K562 (cell line): ENCODE results near the gene NTM.

ENCODE experiments used
- BRCA1 ChIP-seq, 2 experiments: fragments of 450-650 bp in 1 of 2; sonication (generic) in 1 of 2; formaldehyde crosslinking in 1 of 2; IDR thresholded peaks; 2 replicates each; pipeline versions ENCODE4 v1.5.0 to v1.6.1; 2017 to 2020; ENCODE audit warnings: mild to moderate bottlenecking in 1 of 2, missing genetic modification reagents in 1 of 2
- CTCF ChIP-seq, 3 experiments: IDR thresholded peaks in 2 of 3; conservative IDR thresholded peaks in 1 of 3; 2 replicates each; pipeline ENCODE4 v1.5.1; 2011 to 2012; ENCODE audit warnings: low read length in 3 of 3, mild to moderate bottlenecking in 3 of 3, control low read depth in 2 of 3, improper control_type of control experiment in 1 of 3, inconsistent platforms in 1 of 3, low read depth in 1 of 3, mixed read lengths in 1 of 3, moderate library complexity in 1 of 3; ENCODE audit not compliant: insufficient read depth in 2 of 3
- FOXK2 ChIP-seq, 2 experiments: fragments of 450-650 bp; IDR thresholded peaks in 1 of 2; conservative IDR thresholded peaks in 1 of 2; 2 replicates each; pipeline ENCODE4 v1.6.1; 2016; ENCODE audit warnings: low read depth in 2 of 2, mild to moderate bottlenecking in 1 of 2
- GABPB1 ChIP-seq: sonication (generic); formaldehyde crosslinking; IDR thresholded peaks from 2 replicates; pipeline ENCODE4 v1.8.0; 2022; ENCODE audit warnings: mild to moderate bottlenecking, missing genetic modification reagents
- NBN ChIP-seq: fragments of 450-650 bp; IDR thresholded peaks from 2 replicates; pipeline ENCODE4 v1.6.1; 2016; ENCODE audit warnings: low read depth, mild to moderate bottlenecking
- NFIC ChIP-seq: fragments of 450-650 bp; IDR thresholded peaks from 2 replicates; pipeline ENCODE4 v1.6.1; 2017; ENCODE audit warnings: mild to moderate bottlenecking, inconsistent platforms
- PHB2 ChIP-seq: fragments of 450-650 bp; IDR thresholded peaks from 2 replicates; pipeline ENCODE4 v1.6.1; 2017; ENCODE audit warnings: low read depth
- POLR2A ChIP-seq: fragments of 450-650 bp; conservative IDR thresholded peaks from 2 replicates; pipeline ENCODE4 v1.6.1; 2016
- SREBF1 ChIP-seq: fragments of 150-350 bp; IDR thresholded peaks from 2 replicates; pipeline ENCODE4 v1.6.1; 2014; ENCODE audit warnings: antibody characterized with exemption, low read depth, low read length, borderline replicate concordance
- TCFL5 ChIP-seq: fragments of 250-450 bp; sonication (Bioruptor Pico); conservative IDR thresholded peaks from 2 replicates; pipeline ENCODE4 v1.6.1; 2021; ENCODE audit warnings: mild to moderate bottlenecking, moderate library complexity, matching md5 sums
- TOE1 ChIP-seq, 2 experiments: fragments of 450-650 bp in 1 of 2; sonication (generic) in 1 of 2; formaldehyde crosslinking in 1 of 2; IDR thresholded peaks; 2 replicates each; pipeline versions ENCODE4 v1.7.1 to v1.8.0; 2016 to 2022; ENCODE audit warnings: borderline replicate concordance in 2 of 2, mild to moderate bottlenecking in 2 of 2, antibody characterized with exemption in 1 of 2, inconsistent platforms in 1 of 2, low read depth in 1 of 2, missing genetic modification reagents in 1 of 2, moderate library complexity in 1 of 2

DNA sequence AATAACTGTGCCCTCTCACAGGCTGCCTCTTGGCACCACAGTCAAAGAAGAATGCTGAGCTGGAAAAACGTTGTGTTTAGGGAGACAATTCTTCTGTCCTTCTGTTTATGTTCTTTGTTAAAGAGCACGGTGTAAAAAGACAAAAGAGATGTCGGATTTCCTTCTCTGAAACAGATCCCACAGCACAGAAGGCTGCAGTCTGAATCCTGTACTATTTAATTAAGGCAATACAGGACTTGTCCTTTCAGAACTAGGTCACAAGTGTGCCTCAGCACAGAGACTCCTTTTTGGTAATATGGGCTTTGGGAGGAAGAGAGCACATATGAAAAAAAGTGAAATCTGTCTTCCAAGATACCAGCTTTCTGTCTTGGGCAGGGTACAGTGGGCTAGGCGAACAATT is 201.2 kb downstream of the NTM start:
- TF ChIP-seq POLR2A (no peak), TOE1 (IDR thresholded peaks at IDR 0.05; ENCODE audit: borderline replicate concordance) (no peak), TOE1 (CRISPR knock-in tag; IDR thresholded peaks at IDR 0.05; ENCODE audit: borderline replicate concordance, low read depth) (no peak), BRCA1 (IDR thresholded peaks at IDR 0.05) (no peak), BRCA1 (CRISPR knock-in tag; IDR thresholded peaks at IDR 0.05) (no peak), CTCF (IDR thresholded peaks at IDR 0.05 in 2 of 3, conservative IDR thresholded peaks at IDR 0.05 in 1 of 3; ENCODE audit: insufficient read depth in 2 of 3, low read depth in 1 of 3, low read length in 3 of 3) (no peak), NFIC (no peak), FOXK2 (conservative IDR thresholded peaks at IDR 0.05 in 1 of 2, IDR thresholded peaks at IDR 0.05 in 1 of 2; ENCODE audit: low read depth in 2 of 2) (no peak), NBN (no peak), GABPB1 (CRISPR knock-in tag) (no peak), SREBF1 (no peak), PHB2 (no peak), TCFL5 (CRISPR knock-in tag) (no peak)
